Prostate gland (tissue), 2 donors: ENCODE measurements around the gene ZNF550.

ENCODE experiments used
- POLR2A ChIP-seq: fragments of 450-650 bp; IDR thresholded peaks from one replicate; pipeline ENCODE4 v1.6.1; 2016; ENCODE audit warnings: antibody characterized with exemption, mild to moderate bottlenecking
- POLR2AphosphoS5 ChIP-seq: sonication (generic); formaldehyde crosslinking; IDR thresholded peaks from one replicate; pipeline ENCODE4 v1.6.1; 2017; ENCODE audit warnings: antibody characterized with exemption
- TF ChIP-seq, protein P1 (sequence below), 4 experiments: fragments of 200-600 bp in 2 of 4; fragments of 450-650 bp in 2 of 4; sonication (generic) in 2 of 4; IDR thresholded peaks; 1 replicate in 3 of 4; 2 replicates in 1 of 4; pipeline ENCODE4 v1.5.1; 2016 to 2019; ENCODE audit warnings: antibody characterized with exemption in 4 of 4, mild to moderate bottlenecking in 2 of 4, moderate library complexity in 2 of 4

GRCh38 chr19:57559404-57560025 lies at the start of gene ZNF550:
- TF ChIP-seq, protein P1, sequence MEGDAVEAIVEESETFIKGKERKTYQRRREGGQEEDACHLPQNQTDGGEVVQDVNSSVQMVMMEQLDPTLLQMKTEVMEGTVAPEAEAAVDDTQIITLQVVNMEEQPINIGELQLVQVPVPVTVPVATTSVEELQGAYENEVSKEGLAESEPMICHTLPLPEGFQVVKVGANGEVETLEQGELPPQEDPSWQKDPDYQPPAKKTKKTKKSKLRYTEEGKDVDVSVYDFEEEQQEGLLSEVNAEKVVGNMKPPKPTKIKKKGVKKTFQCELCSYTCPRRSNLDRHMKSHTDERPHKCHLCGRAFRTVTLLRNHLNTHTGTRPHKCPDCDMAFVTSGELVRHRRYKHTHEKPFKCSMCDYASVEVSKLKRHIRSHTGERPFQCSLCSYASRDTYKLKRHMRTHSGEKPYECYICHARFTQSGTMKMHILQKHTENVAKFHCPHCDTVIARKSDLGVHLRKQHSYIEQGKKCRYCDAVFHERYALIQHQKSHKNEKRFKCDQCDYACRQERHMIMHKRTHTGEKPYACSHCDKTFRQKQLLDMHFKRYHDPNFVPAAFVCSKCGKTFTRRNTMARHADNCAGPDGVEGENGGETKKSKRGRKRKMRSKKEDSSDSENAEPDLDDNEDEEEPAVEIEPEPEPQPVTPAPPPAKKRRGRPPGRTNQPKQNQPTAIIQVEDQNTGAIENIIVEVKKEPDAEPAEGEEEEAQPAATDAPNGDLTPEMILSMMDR (IDR thresholded peaks at IDR 0.05) = no peak
- TF ChIP-seq POLR2AphosphoS5 (peak; percentile 94), POLR2A (peak; percentile 64)
